Neutrophil (primary cell): Measurements from ENCODE around the gene ABCC4.

Experiments
- H3K27ac ChIP-seq: fragments of 200-600 bp; sonication (generic); 2 replicates; pipeline ENCODE4 v1.5.1; 2016; ENCODE audit warnings: mild to moderate bottlenecking, moderate library complexity
- H3K27me3 ChIP-seq: fragments of 200-600 bp; sonication (generic); 2 replicates; pipeline ENCODE4 v1.6.0; 2016; ENCODE audit warnings: mild to moderate bottlenecking
- H3K36me3 ChIP-seq: fragments of 200-600 bp; sonication (generic); 2 replicates; pipeline ENCODE4 v1.5.1; 2017
- H3K4me1 ChIP-seq, 2 experiments: fragments of 200-600 bp in 1 of 2; sonication (generic) in 1 of 2; 1 replicate in 1 of 2; 2 replicates in 1 of 2; pipeline versions ENCODE4 v1.5.1 to v1.6.1; 2013 to 2016; ENCODE audit warnings: low read depth in 1 of 2, low read length in 1 of 2, mild to moderate bottlenecking in 1 of 2, moderate library complexity in 1 of 2; ENCODE audit not compliant: control insufficient read depth in 1 of 2, insufficient read depth in 1 of 2
- H3K4me3 ChIP-seq, 2 experiments: fragments of 200-600 bp in 1 of 2; sonication (generic) in 1 of 2; 1 replicate in 1 of 2; 2 replicates in 1 of 2; pipeline ENCODE4 v1.5.1; 2013 to 2016; ENCODE audit warnings: low read depth in 1 of 2, low read length in 1 of 2, mild to moderate bottlenecking in 1 of 2, moderate library complexity in 1 of 2
- H3K9me3 ChIP-seq: fragments of 200-600 bp; sonication (generic); 2 replicates; pipeline ENCODE4 v1.5.1; 2016
- TF ChIP-seq, protein P1 (sequence below): fragments of 200-600 bp; sonication (generic); IDR thresholded peaks from 2 replicates; pipeline ENCODE4 v1.5.1; 2016; ENCODE audit warnings: antibody characterized with exemption

ABCC4 gene

DNA sequence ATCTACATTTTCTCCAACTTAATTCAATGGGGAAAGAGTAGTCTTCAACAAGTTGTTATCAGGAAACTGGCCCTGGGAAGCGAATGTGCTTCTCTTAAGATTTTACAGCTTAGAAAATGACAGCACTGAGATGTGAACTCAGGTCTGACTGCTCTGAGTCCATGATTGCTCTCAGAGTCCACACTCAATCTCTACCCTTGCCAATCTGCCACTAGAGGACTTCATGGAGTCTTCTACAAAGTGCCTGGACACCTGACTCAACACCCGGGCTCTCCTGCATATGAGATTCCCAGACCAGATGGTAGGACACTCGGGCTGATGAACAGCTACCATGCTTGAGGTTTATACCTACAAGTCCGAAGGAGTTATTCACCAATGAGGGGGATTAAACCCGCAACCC, 74.8 kb downstream of the ABCC4 start:
- no peaks in the 10 kb centered on the region for H3K36me3 ChIP-seq
- no peaks in the 10 kb centered on the region for H3K27me3 ChIP-seq
- no peaks in the 10 kb centered on the region for H3K4me1 ChIP-seq
- no peak overlapping the region for H3K27ac ChIP-seq
- TF ChIP-seq, protein P1, sequence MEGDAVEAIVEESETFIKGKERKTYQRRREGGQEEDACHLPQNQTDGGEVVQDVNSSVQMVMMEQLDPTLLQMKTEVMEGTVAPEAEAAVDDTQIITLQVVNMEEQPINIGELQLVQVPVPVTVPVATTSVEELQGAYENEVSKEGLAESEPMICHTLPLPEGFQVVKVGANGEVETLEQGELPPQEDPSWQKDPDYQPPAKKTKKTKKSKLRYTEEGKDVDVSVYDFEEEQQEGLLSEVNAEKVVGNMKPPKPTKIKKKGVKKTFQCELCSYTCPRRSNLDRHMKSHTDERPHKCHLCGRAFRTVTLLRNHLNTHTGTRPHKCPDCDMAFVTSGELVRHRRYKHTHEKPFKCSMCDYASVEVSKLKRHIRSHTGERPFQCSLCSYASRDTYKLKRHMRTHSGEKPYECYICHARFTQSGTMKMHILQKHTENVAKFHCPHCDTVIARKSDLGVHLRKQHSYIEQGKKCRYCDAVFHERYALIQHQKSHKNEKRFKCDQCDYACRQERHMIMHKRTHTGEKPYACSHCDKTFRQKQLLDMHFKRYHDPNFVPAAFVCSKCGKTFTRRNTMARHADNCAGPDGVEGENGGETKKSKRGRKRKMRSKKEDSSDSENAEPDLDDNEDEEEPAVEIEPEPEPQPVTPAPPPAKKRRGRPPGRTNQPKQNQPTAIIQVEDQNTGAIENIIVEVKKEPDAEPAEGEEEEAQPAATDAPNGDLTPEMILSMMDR = no peak
- no peaks in the 10 kb centered on the region for H3K9me3 ChIP-seq
- no peak overlapping the region for H3K4me3 ChIP-seq

DNA sequence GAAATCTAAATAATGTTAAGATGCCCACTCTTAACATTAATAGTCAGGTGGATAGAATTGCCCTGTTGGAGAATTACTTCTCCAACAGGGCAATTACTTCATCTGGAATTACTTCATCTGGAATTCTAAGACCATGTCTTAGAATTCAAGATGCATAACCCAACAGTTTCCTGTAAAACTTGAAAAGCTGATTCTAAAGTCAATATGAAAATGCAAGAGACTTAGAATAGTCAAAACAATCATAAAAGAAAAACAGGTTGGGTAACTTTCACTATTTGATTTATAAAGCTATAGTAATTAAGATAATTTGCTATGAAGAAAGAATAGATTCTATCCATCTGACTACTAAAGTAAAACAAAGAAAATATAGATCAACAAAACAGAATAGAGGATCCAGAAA, 75.2 kb downstream of the ABCC4 start:
- H3K4me1 ChIP-seq = no peaks in the 10 kb centered on the region
- TF ChIP-seq, protein P1 = no peak
- H3K27ac ChIP-seq = no peak overlapping the region
- H3K36me3 ChIP-seq = no peaks in the 10 kb centered on the region
- no peaks in the 10 kb centered on the region for H3K27me3 ChIP-seq
- no peaks in the 10 kb centered on the region for H3K9me3 ChIP-seq
- no peak overlapping the region for H3K4me3 ChIP-seq

DNA sequence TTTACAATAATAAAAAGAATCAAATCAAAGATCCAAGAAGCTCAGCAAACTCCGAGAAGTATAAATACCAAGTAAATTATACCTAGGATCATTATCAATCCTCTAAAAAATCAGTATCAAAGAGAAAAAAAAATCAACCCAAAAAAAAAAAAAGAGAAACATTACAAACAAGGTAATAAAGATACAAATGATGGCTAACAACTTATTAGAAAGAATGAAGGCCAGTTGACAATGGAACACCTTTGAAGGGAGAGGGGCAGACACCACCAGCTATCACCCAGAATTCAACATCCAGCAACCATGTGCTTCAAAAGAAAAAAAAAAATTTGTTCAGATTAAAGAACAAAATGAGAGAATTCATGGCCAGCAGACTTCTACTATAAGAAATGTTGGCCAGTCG, 77.2 kb downstream of the ABCC4 start:
- no peaks in the 10 kb centered on the region for H3K4me1 ChIP-seq
- no peak overlapping the region for H3K27ac ChIP-seq
- TF ChIP-seq, protein P1 = no peak

DNA sequence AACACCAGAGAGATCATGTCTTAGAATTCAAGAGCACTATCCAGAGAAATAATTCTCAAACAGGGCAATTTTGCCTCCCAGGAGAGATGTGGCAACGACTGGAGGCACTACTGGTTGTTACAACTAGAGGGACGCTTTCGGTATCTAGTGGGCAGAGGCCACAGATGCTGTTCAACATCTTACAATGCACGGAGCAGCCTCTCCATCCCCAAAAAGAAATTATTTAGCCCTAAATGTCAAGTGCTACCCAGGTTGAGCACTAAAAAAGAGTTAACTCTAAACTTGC, 78.6 kb downstream of the ABCC4 start:
- Histone ChIP-seq H3K27ac (no peak overlapping the region), H3K4me1 (no peaks in the 10 kb centered on the region), H3K4me3 (no peak overlapping the region), H3K36me3 (no peaks in the 10 kb centered on the region), H3K9me3 (no peaks in the 10 kb centered on the region), H3K27me3 (no peaks in the 10 kb centered on the region)
- TF ChIP-seq, protein P1 = no peak

More for the DNA sequence above, 77.2 kb downstream of the ABCC4 start:
- no peaks in the 10 kb centered on the region for H3K27me3 ChIP-seq
- H3K4me3 ChIP-seq = no peak overlapping the region
- no peaks in the 10 kb centered on the region for H3K9me3 ChIP-seq
- no peaks in the 10 kb centered on the region for H3K36me3 ChIP-seq

DNA sequence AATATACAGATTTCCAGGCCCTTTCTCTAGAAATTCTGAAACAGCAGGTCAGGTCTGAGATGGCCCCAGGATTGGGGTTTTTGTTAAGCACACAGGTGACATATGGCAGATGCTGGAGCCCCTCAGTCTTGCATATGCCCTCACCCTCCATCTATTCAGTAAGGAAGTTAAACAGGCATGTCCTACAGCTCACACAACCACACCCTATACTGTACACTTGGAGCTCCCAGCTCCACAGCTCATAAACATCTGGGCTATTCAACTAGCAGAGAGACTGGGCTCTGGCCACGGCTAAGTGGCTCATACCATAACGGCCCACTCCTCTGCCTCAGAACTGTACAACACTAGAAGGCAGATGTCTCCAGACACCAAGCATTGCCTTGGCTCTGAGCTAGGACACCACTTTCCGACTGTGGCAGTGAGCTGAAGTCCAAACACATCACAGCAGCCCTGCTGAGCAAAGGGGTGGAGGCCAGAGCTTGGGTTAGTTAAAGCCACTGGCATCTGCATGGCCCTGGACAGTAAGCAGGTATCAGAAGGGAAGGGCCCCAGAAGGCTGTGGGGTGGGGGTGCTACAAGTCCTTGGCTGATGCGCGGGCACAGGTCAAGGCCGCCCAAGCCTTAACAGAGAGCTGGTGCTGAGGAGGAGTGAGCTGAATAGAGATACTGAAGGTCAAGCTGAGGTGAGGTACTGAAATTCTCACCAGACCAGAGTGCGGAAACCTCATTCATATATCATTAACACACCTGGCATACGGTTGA, 79.1 kb downstream of the ABCC4 start:
- Histone ChIP-seq H3K9me3 (no peaks in the 10 kb centered on the region), H3K36me3 (no peaks in the 10 kb centered on the region)
- TF ChIP-seq, protein P1 = no peak

More for the DNA sequence above, 79.1 kb downstream of the ABCC4 start:
- no peaks in the 10 kb centered on the region for H3K27me3 ChIP-seq
- H3K27ac ChIP-seq = no peak overlapping the region
- no peaks in the 10 kb centered on the region for H3K4me1 ChIP-seq
- H3K4me3 ChIP-seq = no peak overlapping the region
